ENCODE results near the gene FBXL13.
"Not testable (repeated sequence)": the region's sequence is repeated elsewhere in the genome, so short reads cannot be mapped to it uniquely, and the experiment has no call there.

Gene FBXL13

DNA sequence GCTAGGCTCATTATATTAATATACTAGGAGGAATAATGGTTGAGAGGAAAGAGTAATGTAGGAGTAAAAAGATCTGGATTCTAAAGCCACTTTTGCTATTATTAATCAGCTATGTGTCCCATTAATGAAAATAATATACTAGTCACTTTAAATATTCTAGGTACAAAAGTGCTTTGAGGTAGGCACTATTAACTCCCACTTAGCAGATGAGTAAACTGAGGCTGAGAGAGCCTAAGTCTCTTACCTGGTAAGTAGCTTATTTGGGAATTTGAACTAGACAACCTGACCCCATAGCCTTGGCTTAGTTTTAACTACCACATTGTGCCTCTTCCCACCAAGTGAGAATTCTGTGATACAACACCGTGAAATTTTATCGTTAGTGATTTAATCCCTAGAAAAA, 6.3 kb upstream of the FBXL13 start:
- no peaks in the 10 kb centered on the region for H3K4me1 ChIP-seq (ENCODE audit: control insufficient read depth, insufficient read depth, low read length, poor library complexity, severe bottlenecking)
- no CpG with 5 or more reads among the region's 2 CpGs for WGBS, 2 experiments (ENCODE audit: insufficient coverage in 2 of 2)
- no peaks in the 10 kb centered on the region for H3K9me3 ChIP-seq (ENCODE audit: control insufficient read depth, low read length)
- no peak overlapping the region for H3K27ac ChIP-seq (ENCODE audit: low read depth, low read length, severe bottlenecking)
- H3K36me3 ChIP-seq (ENCODE audit: control insufficient read depth, insufficient read depth, low read length) = peaks cover 29% of the 10 kb centered on the region
- no peak overlapping the region for H3K4me3 ChIP-seq (ENCODE audit: extremely low read depth, insufficient read depth, low read length, poor library complexity, severe bottlenecking)

DNA sequence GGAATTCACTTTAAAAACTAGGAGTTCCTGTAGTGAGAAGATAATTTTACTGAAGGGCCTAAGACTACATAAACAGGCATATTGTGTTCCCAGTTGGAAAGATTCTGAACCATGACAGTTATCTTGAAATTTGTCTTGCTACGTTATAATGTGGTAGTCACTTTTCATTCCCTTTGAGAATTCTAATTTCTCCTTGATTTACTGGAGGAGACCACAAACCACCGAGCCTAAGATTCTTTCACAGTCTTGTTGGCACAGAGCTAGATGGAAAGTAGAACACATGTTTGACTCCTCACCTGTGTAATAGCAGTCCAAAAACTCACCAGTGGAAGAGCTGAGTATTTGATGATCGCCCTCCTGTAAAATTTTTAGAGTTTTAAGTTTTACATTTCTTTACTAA, 5.2 kb upstream of the FBXL13 start:
- Histone ChIP-seq H3K36me3 (ENCODE audit: control insufficient read depth, insufficient read depth, low read length) (peaks cover 23% of the 10 kb centered on the region), H3K4me3 (ENCODE audit: extremely low read depth, insufficient read depth, low read length, poor library complexity, severe bottlenecking) (no peak overlapping the region), H3K4me1 (ENCODE audit: control insufficient read depth, insufficient read depth, low read length, poor library complexity, severe bottlenecking) (no peaks in the 10 kb centered on the region), H3K27ac (ENCODE audit: low read depth, low read length, severe bottlenecking) (no peak overlapping the region), H3K9me3 (ENCODE audit: control insufficient read depth, low read length) (no peaks in the 10 kb centered on the region)
- 90% methylated on average over 1 of the region's 3 CpGs; no CpG with 5 or more reads in 1 of the 2 experiments for WGBS, 2 experiments (ENCODE audit: insufficient coverage in 2 of 2)

DNA sequence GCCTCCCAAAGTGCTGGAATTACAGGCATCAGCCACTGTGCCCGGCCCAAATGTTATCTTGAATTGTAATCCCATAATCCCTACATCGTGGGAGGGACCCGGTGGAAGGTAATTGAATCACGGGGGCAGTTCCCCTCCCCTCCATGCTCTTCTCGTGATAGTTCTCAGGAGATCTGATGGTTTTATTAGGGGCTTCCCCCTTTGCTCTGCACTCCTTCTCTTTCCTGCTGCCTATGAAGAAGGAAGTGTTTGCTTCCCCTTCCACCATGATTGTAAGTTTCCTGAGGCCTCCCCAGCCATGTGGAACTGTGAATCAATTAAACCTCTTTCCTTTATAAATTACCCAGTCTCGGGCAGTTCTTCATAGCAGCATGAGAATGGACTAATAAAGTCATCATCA, 3.6 kb upstream of the FBXL13 start:
- not testable (repeated sequence) for H3K9me3 ChIP-seq (ENCODE audit: control insufficient read depth, low read length); H3K27ac ChIP-seq (ENCODE audit: low read depth, low read length, severe bottlenecking); H3K36me3 ChIP-seq (ENCODE audit: control insufficient read depth, insufficient read depth, low read length); H3K4me3 ChIP-seq (ENCODE audit: extremely low read depth, insufficient read depth, low read length, poor library complexity, severe bottlenecking); H3K4me1 ChIP-seq (ENCODE audit: control insufficient read depth, insufficient read depth, low read length, poor library complexity, severe bottlenecking)
- WGBS, 2 experiments (ENCODE audit: insufficient coverage in 2 of 2) = 92 to 100% methylated on average over 2 to 5 of the region's 6 CpGs

DNA sequence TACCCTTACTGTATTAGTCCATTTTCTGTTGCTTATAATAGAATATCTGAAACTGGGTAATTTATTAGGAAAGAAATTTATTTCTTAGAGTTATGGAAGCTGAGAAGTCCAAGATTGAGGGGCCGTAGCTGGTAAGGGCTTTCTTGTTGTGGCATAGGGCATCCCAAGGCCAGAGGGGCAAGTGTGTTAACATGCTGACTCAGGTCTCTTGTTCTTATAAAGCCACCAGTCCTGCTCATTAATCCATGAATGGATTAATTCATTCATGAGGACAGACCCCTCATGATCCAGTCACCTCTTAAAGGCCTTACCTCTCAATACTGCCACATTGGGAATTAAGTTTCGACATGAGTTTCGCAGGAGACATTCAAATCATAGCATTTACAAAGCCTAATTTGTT, 2.7 kb upstream of the FBXL13 start:
- Histone ChIP-seq H3K36me3 (ENCODE audit: control insufficient read depth, insufficient read depth, low read length) (peaks cover 5% of the 10 kb centered on the region), H3K27ac (ENCODE audit: low read depth, low read length, severe bottlenecking) (no peak overlapping the region), H3K9me3 (ENCODE audit: control insufficient read depth, low read length) (no peaks in the 10 kb centered on the region), H3K4me3 (ENCODE audit: extremely low read depth, insufficient read depth, low read length, poor library complexity, severe bottlenecking) (no peak overlapping the region), H3K4me1 (ENCODE audit: control insufficient read depth, insufficient read depth, low read length, poor library complexity, severe bottlenecking) (peaks cover 3% of the 10 kb centered on the region)
- WGBS, 2 experiments (ENCODE audit: insufficient coverage in 2 of 2) = 83 to 100% methylated on average over 1 of the region's 3 CpGs

DNA sequence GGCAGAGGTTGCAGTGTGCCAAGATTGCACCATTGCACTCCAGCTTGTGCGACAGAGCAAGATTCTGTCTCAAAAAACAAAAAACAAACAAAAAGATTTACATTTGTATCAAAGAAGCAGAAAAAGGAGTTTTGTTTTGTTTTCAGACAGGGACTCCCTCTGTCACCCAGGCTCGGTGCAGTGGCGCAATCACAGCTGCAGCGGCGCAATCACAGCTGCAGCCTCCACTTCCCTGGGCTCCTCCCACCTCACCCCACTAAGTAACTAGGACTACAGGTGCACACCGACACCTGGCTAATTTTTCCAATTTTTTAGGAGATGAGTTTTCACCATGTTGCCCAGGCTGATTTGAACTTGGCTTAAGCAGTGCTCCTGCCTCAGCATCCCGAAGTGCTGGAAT, 2.2 kb upstream of the FBXL13 start:
- no peak overlapping the region for H3K27ac ChIP-seq (ENCODE audit: low read depth, low read length, severe bottlenecking)
- H3K4me3 ChIP-seq (ENCODE audit: extremely low read depth, insufficient read depth, low read length, poor library complexity, severe bottlenecking) = no peak overlapping the region
- H3K9me3 ChIP-seq (ENCODE audit: control insufficient read depth, low read length) = no peaks in the 10 kb centered on the region
- peaks cover 5% of the 10 kb centered on the region for H3K36me3 ChIP-seq (ENCODE audit: control insufficient read depth, insufficient read depth, low read length)
- 79 to 92% methylated on average over 5 to 6 of the region's 7 CpGs for WGBS, 2 experiments (ENCODE audit: insufficient coverage in 2 of 2)
- peaks cover 3% of the 10 kb centered on the region for H3K4me1 ChIP-seq (ENCODE audit: control insufficient read depth, insufficient read depth, low read length, poor library complexity, severe bottlenecking)

DNA sequence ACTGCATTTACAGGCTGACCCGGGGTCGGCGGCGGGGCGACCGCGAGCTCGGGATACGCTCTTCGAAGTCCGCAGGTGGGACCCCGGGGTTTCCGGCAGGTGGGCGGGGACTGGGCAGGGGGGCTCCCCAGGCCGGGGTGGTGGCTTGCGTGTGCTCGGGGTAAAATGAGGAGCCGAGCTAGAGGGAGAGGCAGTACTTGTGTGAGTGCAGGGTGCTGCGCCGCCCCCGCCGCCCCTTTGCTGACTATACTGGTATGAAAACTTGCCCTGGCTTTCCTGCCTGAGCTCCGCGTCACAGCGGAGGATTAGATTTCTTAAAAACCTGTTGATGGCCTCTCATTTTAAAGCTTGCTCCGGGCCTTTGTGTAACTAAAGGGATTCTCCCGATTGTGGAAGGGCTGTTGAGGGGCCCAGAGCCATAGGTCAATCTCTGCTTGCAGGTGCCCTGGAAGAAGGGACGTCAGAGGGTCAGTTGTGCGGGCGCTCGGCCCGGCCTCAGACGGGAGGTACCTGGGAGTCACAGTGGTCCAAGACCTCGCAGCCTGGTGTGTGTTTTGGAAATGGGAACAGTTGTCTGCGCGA, 832 bp upstream of the FBXL13 start:
- WGBS, 2 experiments (ENCODE audit: insufficient coverage in 2 of 2) = 0 to 1% methylated on average over 29 of the region's 36 CpGs
- no peaks in the 10 kb centered on the region for H3K9me3 ChIP-seq (ENCODE audit: control insufficient read depth, low read length)
- H3K4me3 ChIP-seq (ENCODE audit: extremely low read depth, insufficient read depth, low read length, poor library complexity, severe bottlenecking) = peak overlapping the region; percentile 69
- peaks cover 5% of the 10 kb centered on the region for H3K36me3 ChIP-seq (ENCODE audit: control insufficient read depth, insufficient read depth, low read length)
- H3K27ac ChIP-seq (ENCODE audit: low read depth, low read length, severe bottlenecking) = peak overlapping the region; percentile 80
- peaks cover 3% of the 10 kb centered on the region for H3K4me1 ChIP-seq (ENCODE audit: control insufficient read depth, insufficient read depth, low read length, poor library complexity, severe bottlenecking)

DNA sequence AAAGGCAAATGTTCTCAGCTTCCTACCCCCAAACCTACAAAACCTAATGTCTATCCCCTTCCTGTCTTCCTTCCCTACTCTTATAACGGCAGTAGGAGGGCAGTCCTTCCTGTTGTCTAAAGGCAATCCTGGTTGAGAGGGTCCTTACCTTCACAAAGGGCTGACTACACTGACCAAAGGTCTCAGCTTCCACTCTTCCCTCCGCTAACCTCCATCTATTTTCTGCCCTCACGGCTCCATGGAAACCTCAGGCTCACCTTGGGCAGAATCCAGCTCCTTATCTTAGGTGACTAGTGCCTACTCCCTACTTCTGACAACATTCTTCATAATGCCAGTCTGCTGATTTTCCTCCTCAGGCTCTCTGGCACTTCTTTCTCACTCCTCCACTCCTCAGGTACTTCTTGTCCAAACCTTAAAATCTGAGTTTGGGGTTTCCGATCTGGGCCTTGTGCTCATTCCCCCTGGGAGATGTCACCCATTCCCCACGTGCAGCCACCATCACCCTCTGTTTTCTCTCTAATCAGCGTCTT, 542 bp downstream of the FBXL13 start:
- peak overlapping the region; percentile 80 for H3K27ac ChIP-seq (ENCODE audit: low read depth, low read length, severe bottlenecking)
- H3K9me3 ChIP-seq (ENCODE audit: control insufficient read depth, low read length) = no peaks in the 10 kb centered on the region
- peaks cover 5% of the 10 kb centered on the region for H3K36me3 ChIP-seq (ENCODE audit: control insufficient read depth, insufficient read depth, low read length)
- peak overlapping the region; percentile 69 for H3K4me3 ChIP-seq (ENCODE audit: extremely low read depth, insufficient read depth, low read length, poor library complexity, severe bottlenecking)
- peaks cover 3% of the 10 kb centered on the region for H3K4me1 ChIP-seq (ENCODE audit: control insufficient read depth, insufficient read depth, low read length, poor library complexity, severe bottlenecking)
- WGBS, 2 experiments (ENCODE audit: insufficient coverage in 2 of 2) = 12 to 22% methylated on average over 5 to 6 of the region's 6 CpGs

DNA sequence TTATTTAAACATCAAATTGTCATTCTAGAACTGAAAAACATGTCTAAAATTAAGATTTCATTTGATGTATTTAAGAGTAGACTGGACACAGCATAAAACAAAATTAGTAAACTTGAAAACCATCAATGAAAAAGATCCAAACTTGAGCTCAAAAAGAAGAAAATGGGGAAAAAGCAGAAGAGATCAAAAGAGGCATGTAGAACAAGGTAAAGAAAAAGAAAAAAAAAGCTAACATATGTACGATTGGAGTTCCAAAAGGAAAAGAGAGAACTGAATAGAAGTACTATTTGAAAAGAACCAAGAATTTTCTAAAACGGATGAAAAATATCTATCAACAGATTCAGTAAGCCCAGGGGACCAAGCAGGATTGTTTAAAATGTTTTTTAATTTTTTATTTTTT, 3.6 kb downstream of the FBXL13 start:
- Histone ChIP-seq H3K9me3 (ENCODE audit: control insufficient read depth, low read length) (no peaks in the 10 kb centered on the region), H3K27ac (ENCODE audit: low read depth, low read length, severe bottlenecking) (no peak overlapping the region), H3K4me3 (ENCODE audit: extremely low read depth, insufficient read depth, low read length, poor library complexity, severe bottlenecking) (no peak overlapping the region), H3K36me3 (ENCODE audit: control insufficient read depth, insufficient read depth, low read length) (no peaks in the 10 kb centered on the region), H3K4me1 (ENCODE audit: control insufficient read depth, insufficient read depth, low read length, poor library complexity, severe bottlenecking) (peaks cover 3% of the 10 kb centered on the region)
- 78 to 88% methylated on average over 1 of the region's 2 CpGs for WGBS, 2 experiments (ENCODE audit: insufficient coverage in 2 of 2)

DNA sequence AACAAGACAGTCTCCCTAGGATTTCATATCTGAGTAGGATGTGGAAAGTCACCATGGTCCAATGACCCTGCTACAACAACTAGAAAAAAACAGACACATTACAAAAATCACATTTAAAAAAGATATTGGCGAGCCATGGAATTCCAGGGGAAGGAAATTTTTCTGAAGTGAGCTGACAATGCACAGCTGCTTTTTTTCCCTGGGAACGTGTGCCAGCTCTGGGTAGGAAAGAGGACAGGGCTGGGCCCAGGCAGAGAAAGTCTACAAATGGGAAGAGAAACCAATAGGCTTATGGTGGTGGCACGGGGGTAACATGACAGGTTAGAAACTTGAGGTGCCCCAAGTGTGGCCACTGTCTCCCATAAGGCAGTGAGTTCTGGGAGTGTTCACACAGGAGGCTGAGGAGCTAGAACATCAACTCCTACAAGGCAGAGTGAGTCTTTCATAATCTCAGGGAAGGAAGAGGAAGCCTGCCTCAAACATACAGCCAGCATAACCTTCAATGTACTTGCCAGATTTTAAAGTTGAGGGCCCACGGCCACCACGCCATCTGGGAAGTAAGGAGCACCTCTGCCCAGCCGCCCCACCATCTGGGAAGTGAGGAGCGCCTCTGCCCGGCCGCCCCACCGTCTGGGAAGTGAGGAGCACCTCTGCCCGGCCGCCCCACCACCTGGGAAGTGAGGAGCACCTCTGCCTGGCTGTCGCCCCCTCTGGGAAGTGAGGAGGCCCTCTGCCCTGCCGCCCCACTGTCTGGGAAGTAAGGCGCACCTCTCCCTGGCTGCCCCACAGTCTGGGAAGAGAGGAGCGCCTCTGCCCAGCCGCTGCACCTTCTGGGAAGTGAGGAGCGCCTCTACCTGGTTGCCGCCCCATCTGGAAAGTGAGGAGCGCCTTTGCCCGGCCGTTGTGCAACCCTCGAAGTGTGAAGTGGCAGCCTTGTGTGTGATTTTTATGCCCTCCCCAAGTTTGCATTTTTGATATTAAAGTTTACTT, 5.9 kb downstream of the FBXL13 start:
- H3K4me1 ChIP-seq (ENCODE audit: control insufficient read depth, insufficient read depth, low read length, poor library complexity, severe bottlenecking) = peaks cover 3% of the 10 kb centered on the region
- no peaks in the 10 kb centered on the region for H3K9me3 ChIP-seq (ENCODE audit: control insufficient read depth, low read length)
- H3K27ac ChIP-seq (ENCODE audit: low read depth, low read length, severe bottlenecking) = no peak overlapping the region
- 92 to 95% methylated on average over 16 of the region's 23 CpGs for WGBS, 2 experiments (ENCODE audit: insufficient coverage in 2 of 2)
- no peak overlapping the region for H3K4me3 ChIP-seq (ENCODE audit: extremely low read depth, insufficient read depth, low read length, poor library complexity, severe bottlenecking)
- no peaks in the 10 kb centered on the region for H3K36me3 ChIP-seq (ENCODE audit: control insufficient read depth, insufficient read depth, low read length)

DNA sequence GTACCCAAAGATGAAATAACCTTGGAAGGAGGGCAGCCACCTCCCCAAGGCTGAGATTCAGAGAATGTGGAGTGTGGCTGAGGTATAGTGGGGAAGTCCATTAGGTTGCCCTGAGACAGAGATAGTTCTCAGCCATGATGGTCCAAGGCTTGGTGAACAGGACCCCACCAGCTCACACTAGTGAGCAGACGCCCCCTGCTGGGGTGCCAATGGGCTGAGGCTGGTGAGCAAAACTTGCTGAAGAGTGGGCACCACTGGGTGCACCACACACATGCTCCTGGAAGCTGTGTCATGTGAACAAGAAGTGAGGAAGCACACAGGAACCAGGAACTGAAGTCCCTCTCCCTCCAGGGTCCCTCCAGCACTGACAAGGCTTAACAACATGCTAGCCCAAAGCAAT, 8.9 kb downstream of the FBXL13 start:
- no peaks in the 10 kb centered on the region for H3K9me3 ChIP-seq (ENCODE audit: control insufficient read depth, low read length)
- no peak overlapping the region for H3K27ac ChIP-seq (ENCODE audit: low read depth, low read length, severe bottlenecking)
- H3K36me3 ChIP-seq (ENCODE audit: control insufficient read depth, insufficient read depth, low read length) = no peaks in the 10 kb centered on the region
- no peaks in the 10 kb centered on the region for H3K4me1 ChIP-seq (ENCODE audit: control insufficient read depth, insufficient read depth, low read length, poor library complexity, severe bottlenecking)
- WGBS, 2 experiments (ENCODE audit: insufficient coverage in 2 of 2) = 0% methylated on average over 1 of the region's 1 CpG; no CpG with 5 or more reads in 1 of the 2 experiments
- no peak overlapping the region for H3K4me3 ChIP-seq (ENCODE audit: extremely low read depth, insufficient read depth, low read length, poor library complexity, severe bottlenecking)

DNA sequence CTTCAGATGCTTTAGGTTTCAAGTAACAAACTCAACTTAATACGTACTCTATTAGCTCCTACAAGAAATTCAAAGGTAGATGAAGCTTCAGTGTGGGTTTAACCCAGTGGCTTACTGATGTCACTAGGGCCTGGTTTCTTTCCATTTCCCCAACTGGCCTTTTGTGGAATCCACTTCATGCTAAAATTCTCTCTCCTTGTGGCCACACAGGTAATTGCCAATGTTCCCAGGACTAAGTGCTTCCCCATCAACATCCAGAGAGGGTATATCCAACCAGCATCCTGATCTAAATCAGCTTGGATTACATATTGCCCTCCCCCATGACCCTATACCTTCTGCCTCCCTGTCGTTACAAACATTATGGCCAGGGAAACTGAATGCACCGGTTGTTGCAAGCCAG, 10.7 kb downstream of the FBXL13 start:
- Histone ChIP-seq H3K27ac (ENCODE audit: low read depth, low read length, severe bottlenecking) (no peak overlapping the region), H3K36me3 (ENCODE audit: control insufficient read depth, insufficient read depth, low read length) (no peaks in the 10 kb centered on the region), H3K4me1 (ENCODE audit: control insufficient read depth, insufficient read depth, low read length, poor library complexity, severe bottlenecking) (no peaks in the 10 kb centered on the region), H3K9me3 (ENCODE audit: control insufficient read depth, low read length) (no peaks in the 10 kb centered on the region), H3K4me3 (ENCODE audit: extremely low read depth, insufficient read depth, low read length, poor library complexity, severe bottlenecking) (no peak overlapping the region)
- WGBS, 2 experiments (ENCODE audit: insufficient coverage in 2 of 2) = 78% methylated on average over 1 of the region's 3 CpGs

Data from mesodermal cell (in vitro differentiated cells).